HUES64 (cell line): ENCODE data around the gene FAM83G.

Experiments
- H3K27ac ChIP-seq: 2 replicates; pipeline ENCODE4 v1.7.0; 2013; ENCODE audit warnings: low read depth, low read length, inconsistent platforms
- H3K27me3 ChIP-seq: 2 replicates; pipeline ENCODE4 v1.6.1; 2013; ENCODE audit warnings: mild to moderate bottlenecking, low read length; ENCODE audit not compliant: insufficient read depth
- H3K36me3 ChIP-seq: 2 replicates; pipeline ENCODE4 v1.6.1; 2013; ENCODE audit warnings: mild to moderate bottlenecking, low read length; ENCODE audit not compliant: insufficient read depth
- H3K4me1 ChIP-seq: 2 replicates; pipeline ENCODE4 v1.6.1; 2013; ENCODE audit warnings: mild to moderate bottlenecking, low read length, moderate library complexity; ENCODE audit not compliant: insufficient read depth
- H3K4me3 ChIP-seq: 2 replicates; pipeline ENCODE4 v1.5.1; 2013; ENCODE audit warnings: mild to moderate bottlenecking, low read length, moderate library complexity
- H3K9ac ChIP-seq: 2 replicates; pipeline ENCODE4 v1.6.1; 2013; ENCODE audit warnings: mild to moderate bottlenecking, low read depth, low read length
- H3K9me3 ChIP-seq: 2 replicates; pipeline ENCODE4 v1.6.1; 2013; ENCODE audit warnings: low read depth, low read length; ENCODE audit not compliant: insufficient read depth
- WGBS: fragments of 150-250, 120-280 bp; methylation state at CpG from one replicate; pipeline ENCODE4 v1.1.7; 2013; ENCODE audit warnings: missing lambda C conversion rate; 5-methylcytosine and 5-hydroxymethylcytosine counted together

Gene FAM83G

GRCh38 chr17:18993905-18994526 is 10.5 kb downstream of the FAM83G start:
- peak overlapping the region; percentile 40; the same call in 1 of the 2 replicates for H3K27ac ChIP-seq
- no peaks in the 10 kb centered on the region for H3K27me3 ChIP-seq
- H3K4me3 ChIP-seq, result no peak overlapping the region
- peaks cover 2% of the 10 kb centered on the region; the same call in 1 of the 2 replicates for H3K9me3 ChIP-seq
- H3K4me1 ChIP-seq, result no peaks in the 10 kb centered on the region
- peaks cover 25% of the 10 kb centered on the region for H3K36me3 ChIP-seq
- no peak overlapping the region for H3K9ac ChIP-seq
- 92% methylated on average over 16 of the region's 16 CpGs for WGBS

- Histone ChIP-seq H3K9me3 (peaks cover 2% of the 10 kb centered on the region; the same call in 1 of the 2 replicates), H3K4me3 (no peak overlapping the region), H3K27me3 (no peaks in the 10 kb centered on the region), H3K4me1 (no peaks in the 10 kb centered on the region), H3K9ac (no peak overlapping the region), H3K36me3 (peaks cover 27% of the 10 kb centered on the region), H3K27ac (no peak overlapping the region)
- WGBS, result 94% methylated on average over 22 of the region's 22 CpGs
Observed at GRCh38 chr17:18992454-18993130, 12.0 kb downstream of the FAM83G start.

- Histone ChIP-seq H3K4me1 (no peaks in the 10 kb centered on the region), H3K9ac (no peak overlapping the region), H3K36me3 (peaks cover 29% of the 10 kb centered on the region), H3K27ac (no peak overlapping the region), H3K9me3 (peaks cover 2% of the 10 kb centered on the region; the same call in 1 of the 2 replicates), H3K27me3 (no peaks in the 10 kb centered on the region), H3K4me3 (no peak overlapping the region)
- 95% methylated on average over 20 of the region's 20 CpGs for WGBS
Observed at GRCh38 chr17:18991531-18992315, 12.8 kb downstream of the FAM83G start.

GRCh38 chr17:18990331-18990730 is 14.2 kb downstream of the FAM83G start:
- Histone ChIP-seq H3K9ac (no peak overlapping the region), H3K27ac (no peak overlapping the region), H3K4me1 (no peaks in the 10 kb centered on the region), H3K27me3 (no peaks in the 10 kb centered on the region), H3K36me3 (peaks cover 35% of the 10 kb centered on the region), H3K9me3 (no peaks in the 10 kb centered on the region), H3K4me3 (no peak overlapping the region)
- WGBS, result 95% methylated on average over 6 of the region's 6 CpGs

- WGBS, result 93% methylated on average over 9 of the region's 9 CpGs
Observed at GRCh38 chr17:18988546-18989173, 15.9 kb downstream of the FAM83G start.

GRCh38 chr17:18987862-18988545 is 16.6 kb downstream of the FAM83G start:
- WGBS, result 93% methylated on average over 14 of the region's 14 CpGs
- Histone ChIP-seq H3K27me3 (no peaks in the 10 kb centered on the region), H3K27ac (no peak overlapping the region), H3K9ac (no peak overlapping the region), H3K36me3 (peaks cover 49% of the 10 kb centered on the region), H3K9me3 (no peaks in the 10 kb centered on the region), H3K4me1 (no peaks in the 10 kb centered on the region), H3K4me3 (no peak overlapping the region)

More at GRCh38 chr17:18988546-18989173, 15.9 kb downstream of the FAM83G start:
- H3K4me3 ChIP-seq, result no peak overlapping the region
- no peaks in the 10 kb centered on the region for H3K27me3 ChIP-seq
- H3K9me3 ChIP-seq, result no peaks in the 10 kb centered on the region
- no peaks in the 10 kb centered on the region for H3K4me1 ChIP-seq
- H3K9ac ChIP-seq, result no peak overlapping the region
- H3K27ac ChIP-seq, result no peak overlapping the region
- peaks cover 49% of the 10 kb centered on the region for H3K36me3 ChIP-seq

GRCh38 chr17:18987230-18987610 is 17.3 kb downstream of the FAM83G start:
- 97% methylated on average over 9 of the region's 9 CpGs for WGBS
- H3K36me3 ChIP-seq, result peaks cover 49% of the 10 kb centered on the region
- no peaks in the 10 kb centered on the region for H3K4me1 ChIP-seq

GRCh38 chr17:18986541-18987229 is 17.9 kb downstream of the FAM83G start:
- Histone ChIP-seq H3K4me1 (peaks cover 3% of the 10 kb centered on the region; the same call in 1 of the 2 replicates), H3K4me3 (no peak overlapping the region), H3K27me3 (no peaks in the 10 kb centered on the region), H3K9me3 (no peaks in the 10 kb centered on the region), H3K27ac (no peak overlapping the region), H3K9ac (no peak overlapping the region), H3K36me3 (peaks cover 47% of the 10 kb centered on the region)
- 93% methylated on average over 21 of the region's 21 CpGs for WGBS

More at GRCh38 chr17:18987230-18987610, 17.3 kb downstream of the FAM83G start:
- Histone ChIP-seq H3K27me3 (no peaks in the 10 kb centered on the region), H3K4me3 (no peak overlapping the region), H3K9ac (no peak overlapping the region), H3K27ac (no peak overlapping the region), H3K9me3 (no peaks in the 10 kb centered on the region)

GRCh38 chr17:18985475-18985874 is 19.1 kb downstream of the FAM83G start:
- 96% methylated on average over 9 of the region's 9 CpGs for WGBS
- H3K4me3 ChIP-seq, result no peak overlapping the region
- H3K9me3 ChIP-seq, result no peaks in the 10 kb centered on the region
- no peak overlapping the region for H3K9ac ChIP-seq
- H3K27me3 ChIP-seq, result no peaks in the 10 kb centered on the region
- no peak overlapping the region for H3K27ac ChIP-seq
- H3K4me1 ChIP-seq, result peaks cover 3% of the 10 kb centered on the region; the same call in 1 of the 2 replicates
- peaks cover 47% of the 10 kb centered on the region for H3K36me3 ChIP-seq
